HG03457 (cell line): ENCODE data around the gene MRPS15.

Experiments
- ATAC-seq: cut with Tn5 transposase; IDR thresholded peaks from one replicate; pipeline ENCODE4 v1.9.1; 2021; ENCODE audit warnings: moderate number of reproducible peaks; ENCODE audit not compliant: unreplicated experiment

The MRPS15 gene

DNA sequence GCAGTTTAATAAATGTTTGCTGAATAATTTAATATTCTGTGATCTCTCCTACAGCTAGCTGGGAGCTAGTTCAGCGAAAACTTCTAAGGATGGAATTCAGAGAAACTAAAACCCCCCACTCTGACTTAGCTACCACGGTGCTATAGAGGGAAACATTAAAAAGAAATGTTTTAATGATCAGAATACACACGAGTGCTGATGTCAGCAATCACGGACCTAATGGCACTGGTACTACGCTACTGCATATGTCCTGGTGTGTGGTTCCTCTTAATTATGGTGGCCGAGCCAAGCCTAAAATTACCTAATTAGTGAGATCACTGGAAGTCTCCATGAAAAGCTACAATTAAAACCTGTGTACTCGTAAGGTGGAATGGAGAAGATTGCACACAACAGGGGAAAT is 42.5 kb downstream of the MRPS15 start:
- no peak for ATAC-seq

GRCh38 chr1:36420836-36421317 is 43.3 kb downstream of the MRPS15 start:
- no peak for ATAC-seq

- ATAC-seq: no peak
These were observed 43.8 kb downstream of the MRPS15 start for GRCh38 chr1:36420409-36420808.

GRCh38 chr1:36419569-36419968 is 44.6 kb downstream of the MRPS15 start:
- no peak for ATAC-seq

DNA sequence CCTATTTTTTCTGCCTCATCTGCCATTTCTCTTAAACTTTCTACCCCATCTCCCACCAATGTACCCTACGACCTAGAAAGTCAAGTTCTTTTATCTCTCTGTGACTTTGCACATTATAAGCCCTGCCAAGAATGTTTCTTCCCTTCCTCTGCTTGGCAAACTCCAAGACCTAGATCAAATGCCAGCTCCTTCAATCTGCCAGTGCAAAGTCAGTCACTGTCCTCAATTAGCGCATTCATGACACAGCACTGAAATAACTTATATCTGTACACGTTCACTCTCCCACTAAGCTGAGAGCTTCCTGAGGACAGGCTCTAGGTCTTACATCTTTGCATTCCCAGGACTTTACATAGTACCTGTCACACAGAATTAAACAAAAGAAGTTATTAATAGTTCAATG is 45.0 kb downstream of the MRPS15 start:
- no peak for ATAC-seq

- no peak for ATAC-seq
These were observed 46.3 kb downstream of the MRPS15 start for GRCh38 chr1:36417931-36418330.

- ATAC-seq: no peak
These were observed 48.4 kb downstream of the MRPS15 start for GRCh38 chr1:36415661-36416326.

DNA sequence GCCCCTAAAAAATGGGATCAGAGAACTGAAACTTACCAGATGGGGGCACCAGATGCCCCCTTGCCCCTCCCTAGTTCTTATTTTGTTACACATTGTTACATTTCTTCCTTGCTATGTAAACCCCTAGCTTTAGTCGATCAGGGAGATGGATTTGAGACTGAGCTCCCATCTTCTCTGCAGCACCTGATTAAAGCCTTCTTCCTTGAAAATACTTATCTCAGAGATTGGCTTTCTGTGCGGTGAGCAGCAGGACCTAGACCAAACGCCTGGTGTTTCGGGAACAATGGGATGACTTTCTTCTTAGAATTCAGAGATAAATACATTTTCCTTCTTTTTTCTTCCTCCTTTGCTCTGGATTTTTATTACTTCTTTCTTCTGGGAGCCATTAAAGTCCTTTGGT is 49.8 kb downstream of the MRPS15 start:
- no peak for ATAC-seq

GRCh38 chr1:36411674-36412648 is 52.2 kb downstream of the MRPS15 start:
- ATAC-seq: no peak

DNA sequence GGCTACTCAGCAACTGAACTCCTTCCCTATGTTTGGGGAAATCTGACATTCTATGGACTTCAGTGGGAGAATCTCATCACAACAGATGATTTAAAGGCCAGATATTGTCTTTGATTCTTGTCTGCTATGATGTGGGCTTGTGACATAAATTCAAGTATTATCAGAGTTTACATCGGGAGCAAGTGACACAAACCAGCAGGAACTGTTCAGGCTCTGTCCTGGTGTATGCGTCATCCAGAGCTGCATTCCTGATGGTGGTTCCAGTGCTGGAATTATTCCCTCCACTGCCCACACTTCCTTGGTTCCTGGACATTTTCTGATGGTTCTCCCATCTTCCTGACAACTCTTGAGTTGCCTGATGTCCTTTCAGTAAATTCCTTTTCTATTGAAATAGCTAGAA is 55.7 kb downstream of the MRPS15 start:
- no peak for ATAC-seq

GRCh38 chr1:36406440-36406839 is 57.7 kb downstream of the MRPS15 start:
- no peak for ATAC-seq
